ENCODE results near the gene MIAT.
"Not testable (repeated sequence)": the region's sequence is repeated elsewhere in the genome, so short reads cannot be mapped to it uniquely, and the experiment has no call there.

MIAT gene

DNA sequence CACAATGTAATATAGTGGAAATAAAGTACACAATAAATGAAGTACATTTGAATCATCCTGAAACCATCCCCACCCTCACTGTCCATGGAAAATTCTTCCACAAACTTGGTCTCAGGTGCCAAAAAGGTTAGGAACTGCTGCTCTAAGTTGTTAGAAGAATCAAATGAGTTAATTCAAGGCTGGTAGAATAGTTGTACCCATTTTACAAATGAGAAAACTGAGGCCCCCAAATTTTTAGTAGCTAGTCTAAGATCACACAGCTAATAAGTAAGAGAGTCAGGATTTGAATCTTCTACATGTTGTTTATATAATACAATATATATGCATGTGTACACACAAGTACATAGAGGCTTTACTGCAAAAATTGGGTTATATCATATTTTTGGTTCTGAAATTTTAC lies 43.1 kb downstream of the MIAT start:
- no peak for DNase-seq (ENCODE audit: low read depth)

GRCh38 chr22:26700886-26701285 lies 43.5 kb downstream of the MIAT start:
- no peak for DNase-seq (ENCODE audit: low read depth)

DNA sequence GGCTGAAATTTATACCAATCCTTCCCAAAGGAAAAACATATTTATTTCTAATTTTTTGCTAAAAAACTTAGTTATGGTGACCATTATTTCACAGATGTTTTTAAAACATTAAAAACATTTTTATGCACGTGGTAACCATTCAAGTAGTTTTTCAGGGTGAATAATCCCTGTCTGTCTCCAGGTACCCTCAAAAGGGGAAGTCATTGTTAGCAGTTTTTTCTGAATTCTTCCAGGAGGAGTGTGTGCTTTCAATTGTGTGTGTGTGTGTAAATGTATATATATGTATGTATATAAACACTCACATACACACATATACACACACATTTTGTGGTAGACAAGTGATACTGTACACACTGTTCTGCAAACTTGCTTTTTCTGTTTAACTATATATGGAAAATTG lies 43.9 kb downstream of the MIAT start:
- DNase-seq (ENCODE audit: low read depth): no peak

GRCh38 chr22:26702906-26703830 lies 45.8 kb downstream of the MIAT start:
- DNase-seq (ENCODE audit: low read depth): no peak

DNA sequence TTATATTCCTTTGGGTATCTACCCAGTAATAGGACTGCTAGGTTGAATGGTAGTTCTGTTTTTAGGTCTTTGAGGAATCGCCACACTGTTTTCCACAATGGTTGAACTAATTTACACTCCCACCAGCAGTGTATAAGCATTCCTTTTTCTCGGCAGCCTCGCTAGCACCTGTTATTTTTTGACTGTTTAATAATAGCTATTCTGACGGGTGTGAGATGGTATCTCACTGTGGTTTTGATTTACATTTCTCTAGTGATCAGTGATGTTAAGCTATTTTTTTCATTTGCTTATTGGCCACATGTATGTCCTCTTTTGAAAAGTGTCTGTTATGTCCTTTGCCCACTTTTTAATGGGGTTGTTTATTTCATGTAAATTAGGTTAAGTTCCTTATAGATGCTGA lies 48.0 kb downstream of the MIAT start:
- not testable (repeated sequence) for DNase-seq (ENCODE audit: low read depth)

- DNase-seq (ENCODE audit: low read depth): no peak
Measured at GRCh38 chr22:26707090-26707489, 49.7 kb downstream of the MIAT start.

DNA sequence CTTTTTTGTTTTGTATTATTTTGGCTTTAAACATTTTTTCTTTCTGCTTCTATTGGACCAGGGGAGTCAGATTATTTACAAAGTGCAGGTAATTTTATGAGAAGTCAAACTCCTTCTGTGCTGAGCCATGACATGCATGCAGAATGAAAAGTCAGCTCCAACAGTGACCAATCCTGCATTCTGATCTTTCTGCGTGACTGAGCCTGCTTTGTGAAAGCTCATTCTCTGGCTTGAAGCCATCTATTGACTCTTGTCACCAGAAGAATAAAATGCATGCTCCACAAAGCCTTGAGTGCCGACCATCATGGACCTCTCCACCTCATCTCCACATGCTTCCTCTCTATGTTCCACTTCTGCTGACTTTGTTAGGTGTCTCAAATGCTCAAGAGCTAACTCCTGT lies 50.2 kb downstream of the MIAT start:
- DNase-seq (ENCODE audit: low read depth): no peak

GRCh38 chr22:26708256-26709009 lies 51.0 kb downstream of the MIAT start:
- no peak for DNase-seq (ENCODE audit: low read depth)

DNA sequence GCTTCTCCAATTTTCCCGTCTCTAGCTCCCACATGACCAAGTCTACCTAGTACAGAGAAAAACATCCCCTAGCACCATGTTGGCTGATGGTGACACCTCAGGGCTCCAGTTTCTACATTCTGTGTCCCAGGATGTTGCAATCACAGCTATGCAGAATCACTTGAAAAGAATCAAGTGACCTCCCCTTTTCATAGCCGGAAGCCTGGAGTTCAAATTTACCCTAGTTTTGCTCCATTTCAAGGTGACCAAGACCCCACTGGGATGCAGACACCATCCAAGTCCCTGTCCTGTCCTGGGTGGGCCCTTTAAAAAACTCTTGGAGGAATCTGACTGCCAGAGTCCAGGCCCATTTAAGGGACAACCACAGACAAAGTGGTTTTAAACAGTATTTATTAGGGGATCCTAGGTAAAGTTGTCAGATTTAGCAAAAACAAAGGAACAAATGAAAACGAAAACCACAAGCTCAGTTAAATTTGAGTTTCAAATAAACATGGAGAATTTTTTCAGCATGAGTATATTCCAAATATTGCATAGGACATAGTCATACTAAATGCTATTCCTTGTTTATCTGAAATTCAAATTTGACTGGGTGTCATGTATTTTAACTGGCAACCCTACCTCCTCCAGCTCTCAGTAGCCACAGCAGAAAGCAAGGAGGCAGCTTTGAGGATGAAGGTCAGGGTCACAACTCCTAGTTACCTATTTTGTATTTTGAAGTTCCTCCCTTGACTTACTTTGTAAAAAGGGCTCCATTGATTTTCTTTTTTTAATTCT lies 52.4 kb downstream of the MIAT start:
- no peak for DNase-seq (ENCODE audit: low read depth)

- no peak for DNase-seq (ENCODE audit: low read depth)
Measured at GRCh38 chr22:26711205-26711963, 54.0 kb downstream of the MIAT start.

DNA sequence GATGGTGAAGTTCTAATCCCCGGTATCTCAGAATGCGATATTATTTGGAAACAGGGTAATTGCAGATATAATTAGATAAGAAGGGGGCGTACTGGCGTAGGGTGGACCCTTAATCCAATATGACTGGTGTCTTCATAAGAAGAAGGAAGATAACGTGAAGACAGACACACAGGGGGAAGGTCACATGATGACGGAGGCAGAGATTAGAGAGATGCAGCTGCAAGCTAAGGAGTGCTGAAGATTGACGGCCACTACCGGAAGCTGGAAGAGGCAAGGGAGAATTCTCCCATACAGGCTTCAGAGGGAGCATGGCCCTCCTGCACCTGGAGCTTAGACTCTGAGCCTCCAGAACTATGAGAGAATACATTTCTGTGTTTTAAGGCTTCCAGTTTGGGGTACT lies 54.8 kb downstream of the MIAT start:
- no peak for DNase-seq (ENCODE audit: low read depth)

DNA sequence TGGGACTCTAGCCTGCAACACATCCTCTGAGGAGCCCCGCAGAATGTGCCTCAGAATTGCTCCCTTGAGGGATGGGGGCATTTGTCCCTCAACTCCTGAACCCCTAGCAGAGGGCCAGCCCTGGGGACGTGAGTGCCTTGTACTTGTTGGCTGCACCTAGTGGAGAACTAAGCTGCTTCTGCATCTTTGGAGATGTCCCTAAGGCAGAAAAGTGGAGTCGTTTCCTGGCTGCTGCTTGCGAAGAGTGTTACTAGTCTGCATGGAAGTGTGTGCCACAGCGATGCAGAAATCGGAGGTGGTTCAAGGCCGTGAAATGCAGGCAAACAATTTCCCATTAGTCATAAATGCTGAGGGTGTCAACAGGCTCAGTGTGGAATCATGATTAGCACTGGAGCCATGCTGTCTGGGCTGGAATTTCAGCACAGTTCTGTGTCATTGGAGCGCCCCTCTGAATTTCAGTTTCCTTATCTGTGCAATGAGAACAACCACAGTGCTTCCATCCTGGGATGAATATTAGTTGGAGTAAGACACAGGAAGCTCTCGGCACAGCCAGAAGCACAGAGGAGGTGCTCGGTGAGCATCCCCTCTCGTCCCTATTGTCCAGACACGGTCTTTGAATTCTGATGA lies 56.5 kb downstream of the MIAT start:
- DNase-seq (ENCODE audit: low read depth): no peak

GRCh38 chr22:26714971-26715370 lies 57.6 kb downstream of the MIAT start:
- no peak for DNase-seq (ENCODE audit: low read depth)

DNA sequence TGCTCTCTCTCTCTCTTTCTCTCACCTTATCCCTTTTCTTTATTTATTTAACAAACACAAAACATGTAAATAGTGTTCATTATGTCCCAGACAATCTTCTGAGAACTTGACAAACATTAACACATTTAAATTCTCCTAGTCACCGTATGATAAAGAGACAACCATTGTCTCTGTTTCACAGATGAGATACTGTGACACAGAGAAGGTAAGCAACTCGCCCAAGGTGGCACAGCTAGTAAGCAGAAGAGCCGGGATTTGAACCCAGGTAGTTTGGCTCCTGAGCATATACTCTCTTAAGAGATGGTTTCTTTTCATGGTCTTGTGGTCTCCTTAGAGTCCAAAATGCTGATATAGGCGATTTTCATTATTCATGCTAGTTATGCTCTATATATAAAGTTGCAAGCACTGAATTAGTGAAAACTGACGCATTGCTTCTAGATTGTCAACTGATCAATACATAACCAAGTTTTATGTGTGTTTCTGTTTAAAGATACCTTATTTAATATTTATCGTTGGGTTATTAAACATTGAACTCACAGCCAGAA lies 58.1 kb downstream of the MIAT start:
- DNase-seq (ENCODE audit: low read depth): no peak

DNA sequence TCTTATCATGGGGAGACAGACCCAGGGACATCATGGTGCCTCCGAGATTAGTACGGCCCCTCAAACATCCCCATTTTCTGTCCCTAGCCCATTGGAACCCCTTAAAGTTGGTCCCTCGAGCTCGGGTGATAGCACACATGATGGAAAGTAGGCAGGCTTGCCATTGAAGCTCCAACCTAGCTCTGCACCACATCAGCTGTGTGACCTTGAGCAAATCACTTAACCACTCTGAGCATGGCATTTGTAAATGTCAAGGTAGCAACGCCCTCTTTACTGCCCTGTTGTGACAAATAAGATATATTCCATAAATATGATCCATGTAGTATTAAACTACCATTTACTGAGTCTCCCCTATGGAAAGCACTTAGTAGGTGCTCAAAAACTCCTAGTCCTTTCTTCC lies 61.1 kb downstream of the MIAT start:
- DNase-seq (ENCODE audit: low read depth): no peak

GRCh38 chr22:26718905-26719304 lies 61.5 kb downstream of the MIAT start:
- no peak for DNase-seq (ENCODE audit: low read depth)

DNA sequence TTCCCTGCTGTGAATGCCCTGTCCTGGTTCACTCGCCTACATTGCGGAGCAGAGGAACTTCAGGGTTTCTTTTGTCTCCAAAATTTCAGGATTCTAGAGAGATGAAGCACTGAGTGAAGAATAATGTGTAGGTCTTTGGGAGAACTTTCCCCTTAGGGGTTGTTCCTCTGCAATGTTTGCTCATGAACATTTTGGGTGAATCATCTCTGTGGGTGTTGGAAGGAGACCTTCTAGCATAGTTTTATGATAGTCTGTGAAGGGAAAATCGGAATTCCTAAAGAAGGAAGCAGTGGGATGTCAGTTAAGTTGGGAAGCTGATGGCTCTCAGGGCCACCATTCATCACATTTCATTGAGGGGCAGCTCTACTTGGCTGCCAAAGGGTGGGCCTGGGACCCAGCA lies 64.8 kb downstream of the MIAT start:
- DNase-seq (ENCODE audit: low read depth): no peak

GRCh38 chr22:26724414-26724813 lies 67.0 kb downstream of the MIAT start:
- DNase-seq (ENCODE audit: low read depth): no peak

DNA sequence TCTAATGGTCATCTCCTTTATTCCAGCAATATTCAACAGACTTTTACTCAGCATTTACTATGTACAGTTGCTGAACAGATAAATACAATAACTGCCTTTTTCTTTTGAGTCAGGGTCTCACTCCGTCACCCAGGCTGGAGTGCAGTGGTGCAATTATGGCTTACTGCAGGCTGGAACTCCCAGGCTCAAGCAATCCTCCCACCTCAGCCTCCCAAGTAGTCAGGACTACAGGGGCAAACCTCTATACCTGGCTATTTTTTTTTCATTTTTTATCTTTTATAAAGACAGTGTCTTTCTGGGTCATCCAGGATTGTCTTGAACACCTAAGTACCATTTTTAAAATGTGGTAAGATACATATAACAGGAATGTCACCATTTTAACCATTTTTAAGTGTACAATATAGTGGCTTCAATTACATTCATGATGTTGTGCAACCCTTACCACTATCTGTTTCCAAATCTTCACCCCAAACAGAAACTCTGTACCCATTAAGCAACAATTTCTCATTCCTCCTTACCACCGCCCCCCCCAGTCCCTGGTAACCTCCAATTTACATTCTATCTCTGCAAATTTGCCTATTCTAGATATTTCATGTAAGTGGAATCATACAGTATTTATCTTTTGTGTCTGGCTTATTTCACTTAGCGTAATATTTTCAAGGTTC lies 67.8 kb downstream of the MIAT start:
- no peak for DNase-seq (ENCODE audit: low read depth)

All from T follicular helper cell (primary cell).